Type B pancreatic cell (in vitro differentiated cells): Measurements from ENCODE around the gene SLU7. TPM values are rescaled to one million over a fixed set of nuclear protein-coding genes. Genes with fewer than 3 reads are reported as not detected.

ENCODE experiments used
- DNase-seq: peaks from one replicate; pipeline ENCODE4 v3.0.0; 2021; ENCODE audit warnings: mixed read lengths; ENCODE audit not compliant: unreplicated experiment; ENCODE audit errors: extremely low spot score
- H3K27ac Mint-ChIP-seq: 2 replicates; pipeline ENCODE4 v1.8.0; 2021; ENCODE audit warnings: mild to moderate bottlenecking, mixed read lengths
- H3K27me3 Mint-ChIP-seq: 2 replicates; pipeline ENCODE4 v1.8.0; 2021; ENCODE audit warnings: mixed read lengths
- H3K36me3 Mint-ChIP-seq: 2 replicates; pipeline ENCODE4 v1.8.0; 2021; ENCODE audit warnings: mixed read lengths
- H3K4me1 Mint-ChIP-seq: one replicate; pipeline ENCODE4 v1.8.0; 2021; ENCODE audit warnings: mixed read lengths; ENCODE audit not compliant: unreplicated experiment
- H3K4me3 Mint-ChIP-seq: 2 replicates; pipeline ENCODE4 v1.8.0; 2021; ENCODE audit warnings: mild to moderate bottlenecking, mixed read lengths
- H3K9me3 Mint-ChIP-seq: 2 replicates; pipeline ENCODE4 v1.8.0; 2021; ENCODE audit warnings: mixed read lengths
- total RNA-seq: library from RNA; stranded (reverse); gene quantifications from 2 replicates; pipeline ENCODE4 v1.2.1, GENCODE V29; 2021; ENCODE audit warnings: low replicate concordance
- TF ChIP-seq, protein P1 (sequence below): fragments of 200-600 bp; sonication (generic); conservative IDR thresholded peaks from 2 replicates; pipeline ENCODE4 v1.5.0; 2021; ENCODE audit warnings: antibody characterized with exemption, mild to moderate bottlenecking

Gene SLU7
- total RNA-seq, 1 donor from 2014 or later = 37.7 TPM

DNA sequence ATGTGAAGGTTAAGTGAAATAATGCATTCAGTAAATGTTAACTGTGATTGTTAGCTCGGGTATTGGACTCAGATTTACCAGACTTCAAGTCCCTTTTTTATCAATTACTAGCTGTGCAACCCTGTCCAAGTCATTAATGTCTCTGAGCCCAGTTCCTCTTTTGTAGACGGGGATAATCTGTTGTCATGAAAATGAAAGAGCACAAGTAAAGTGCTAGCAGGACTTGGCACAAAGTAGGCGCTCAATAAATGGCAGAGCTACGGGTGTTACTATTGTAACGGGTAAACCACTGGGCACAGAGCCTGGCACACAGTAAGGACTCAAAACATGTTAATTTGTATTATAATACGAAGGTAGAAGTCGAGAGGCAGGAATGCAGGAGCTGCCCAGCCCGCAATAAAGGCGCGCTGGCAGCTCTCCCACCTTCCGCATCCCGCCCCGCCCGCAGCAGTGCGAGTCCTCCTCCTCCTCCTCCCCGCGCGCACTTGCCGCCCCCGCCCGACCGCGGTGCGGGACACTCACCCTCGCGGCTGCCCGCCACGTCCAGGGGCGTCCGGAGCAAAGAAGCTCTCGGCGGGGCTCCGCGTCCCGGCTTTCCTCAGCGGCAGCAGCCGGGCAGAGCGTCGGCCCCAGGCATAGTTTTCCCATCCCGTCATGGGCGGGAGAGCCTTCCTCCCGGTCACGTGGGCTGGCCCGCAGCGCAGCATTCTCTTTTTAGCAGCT, 48.7 kb downstream of the SLU7 start, which contains the start of gene C1QTNF2:
C1QTNF2 (minus strand) TSS at position 637 of the 723 bp plus-strand sequence. CDS start 15,615 bp downstream, outside the sequence.
- TF ChIP-seq, protein P1, sequence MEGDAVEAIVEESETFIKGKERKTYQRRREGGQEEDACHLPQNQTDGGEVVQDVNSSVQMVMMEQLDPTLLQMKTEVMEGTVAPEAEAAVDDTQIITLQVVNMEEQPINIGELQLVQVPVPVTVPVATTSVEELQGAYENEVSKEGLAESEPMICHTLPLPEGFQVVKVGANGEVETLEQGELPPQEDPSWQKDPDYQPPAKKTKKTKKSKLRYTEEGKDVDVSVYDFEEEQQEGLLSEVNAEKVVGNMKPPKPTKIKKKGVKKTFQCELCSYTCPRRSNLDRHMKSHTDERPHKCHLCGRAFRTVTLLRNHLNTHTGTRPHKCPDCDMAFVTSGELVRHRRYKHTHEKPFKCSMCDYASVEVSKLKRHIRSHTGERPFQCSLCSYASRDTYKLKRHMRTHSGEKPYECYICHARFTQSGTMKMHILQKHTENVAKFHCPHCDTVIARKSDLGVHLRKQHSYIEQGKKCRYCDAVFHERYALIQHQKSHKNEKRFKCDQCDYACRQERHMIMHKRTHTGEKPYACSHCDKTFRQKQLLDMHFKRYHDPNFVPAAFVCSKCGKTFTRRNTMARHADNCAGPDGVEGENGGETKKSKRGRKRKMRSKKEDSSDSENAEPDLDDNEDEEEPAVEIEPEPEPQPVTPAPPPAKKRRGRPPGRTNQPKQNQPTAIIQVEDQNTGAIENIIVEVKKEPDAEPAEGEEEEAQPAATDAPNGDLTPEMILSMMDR = no peak
- H3K27me3 Mint-ChIP-seq = peaks cover 71% of the 10 kb centered on the region
- peak within 1 kb of the TSS; percentile 46 for H3K27ac Mint-ChIP-seq
- H3K36me3 Mint-ChIP-seq = no peaks in the 10 kb centered on the region
- peaks cover 7% of the 10 kb centered on the region for H3K4me1 Mint-ChIP-seq
- no peaks in the 10 kb centered on the region for H3K9me3 Mint-ChIP-seq
- no peak for DNase-seq
- H3K4me3 Mint-ChIP-seq = peak within 1 kb of the TSS; percentile 82

DNA sequence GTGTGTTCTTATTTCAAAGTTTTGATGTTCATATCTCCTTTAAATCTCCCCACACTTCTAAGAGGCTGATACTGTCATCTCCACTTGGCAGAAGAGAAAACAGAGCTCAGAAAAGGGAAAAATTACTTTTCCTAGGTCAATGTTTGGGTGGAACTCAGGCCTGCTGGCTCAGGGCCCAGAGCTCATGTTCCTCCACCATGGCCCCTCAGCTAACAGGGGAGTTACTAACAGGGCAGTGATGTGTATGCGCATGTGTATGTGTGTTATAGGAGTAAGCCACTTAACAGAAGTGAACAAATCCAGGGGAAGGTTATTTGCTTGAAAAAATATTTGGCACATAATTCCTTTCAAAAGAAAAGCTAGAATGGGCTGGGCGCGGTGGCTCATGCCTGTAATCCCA, 51.0 kb downstream of the SLU7 start:
- Mint-ChIP-seq H3K27ac (no peak overlapping the region), H3K27me3 (peaks cover 48% of the 10 kb centered on the region), H3K36me3 (no peaks in the 10 kb centered on the region), H3K4me1 (peaks cover 15% of the 10 kb centered on the region), H3K9me3 (no peaks in the 10 kb centered on the region), H3K4me3 (no peak overlapping the region)
- DNase-seq = peak; percentile 22
- TF ChIP-seq, protein P1 = no peak

DNA sequence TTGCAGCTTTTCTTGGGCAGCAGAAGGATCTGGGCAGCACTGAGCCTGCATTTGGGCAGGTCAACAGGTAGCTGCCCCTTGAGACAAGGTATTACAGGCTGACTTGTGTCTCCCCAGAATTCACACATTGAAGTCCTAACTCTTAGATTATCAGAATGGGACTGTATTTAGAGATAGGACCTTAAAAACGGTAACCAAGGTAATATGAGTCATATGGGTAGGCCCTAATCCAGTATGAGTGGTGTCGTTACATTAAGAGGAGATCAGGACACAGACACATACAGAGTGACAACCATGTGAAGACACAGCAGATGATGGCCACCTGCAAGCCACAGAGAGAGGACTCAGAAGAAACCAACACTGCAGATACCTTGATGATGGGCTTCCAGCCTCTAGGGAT, 51.6 kb downstream of the SLU7 start:
- no peaks in the 10 kb centered on the region for H3K36me3 Mint-ChIP-seq
- peak; percentile 10 for DNase-seq
- TF ChIP-seq, protein P1 = no peak
- H3K27me3 Mint-ChIP-seq = peaks cover 42% of the 10 kb centered on the region
- H3K4me1 Mint-ChIP-seq = peaks cover 15% of the 10 kb centered on the region
- no peaks in the 10 kb centered on the region for H3K9me3 Mint-ChIP-seq
- H3K27ac Mint-ChIP-seq = no peak overlapping the region
- no peak overlapping the region for H3K4me3 Mint-ChIP-seq

DNA sequence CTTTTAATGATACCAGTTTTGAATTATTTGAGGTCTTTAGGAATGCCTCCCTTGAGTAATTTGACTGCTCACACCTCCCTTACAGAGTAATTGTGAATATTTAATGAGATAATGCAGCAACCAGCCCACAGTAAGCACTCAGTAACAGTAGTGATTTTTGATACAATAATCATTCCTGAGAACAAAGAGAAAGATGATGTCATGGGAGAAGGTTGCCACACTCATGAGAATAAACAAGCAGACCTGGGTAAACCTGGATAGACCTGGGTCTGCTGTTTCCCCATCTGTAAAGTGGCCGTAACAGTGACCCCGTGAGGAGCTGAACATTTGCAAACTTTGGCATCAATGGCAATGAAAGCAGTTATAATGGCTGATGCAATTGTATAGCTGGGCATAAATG, 52.7 kb downstream of the SLU7 start:
- Mint-ChIP-seq H3K4me1 (peaks cover 15% of the 10 kb centered on the region), H3K4me3 (no peak overlapping the region), H3K36me3 (no peaks in the 10 kb centered on the region), H3K9me3 (no peaks in the 10 kb centered on the region), H3K27ac (no peak overlapping the region), H3K27me3 (peaks cover 32% of the 10 kb centered on the region)
- TF ChIP-seq, protein P1 = no peak
- DNase-seq = no peak

GRCh38 chr5:160363660-160364395, 55.1 kb downstream of the SLU7 start:
- TF ChIP-seq, protein P1 = no peak
- Mint-ChIP-seq H3K36me3 (no peaks in the 10 kb centered on the region), H3K27me3 (peaks cover 10% of the 10 kb centered on the region), H3K4me3 (no peak overlapping the region), H3K9me3 (no peaks in the 10 kb centered on the region), H3K4me1 (peaks cover 20% of the 10 kb centered on the region), H3K27ac (peak overlapping the region; percentile 45)
- DNase-seq = no peak
